ENCODE data around the gene PCSK4.
"Not testable (repeated sequence)": the region's sequence is repeated elsewhere in the genome, so short reads cannot be mapped to it uniquely, and the experiment has no call there.

PCSK4 gene

GRCh38 chr19:1523412-1524286, 33.5 kb upstream of the PCSK4 start, which contains the start of gene PLK5:
Gene PLK5, plus strand, starts transcription at chr19:1524077. Its CDS starts 2,920 bp downstream, at chr19:1526997.
- no peaks in the 10 kb centered on the region for H3K36me3 ChIP-seq (replicated peaks)
- no peak for DNase-seq
- no peak for TF ChIP-seq CTCF (IDR thresholded peaks at IDR 0.05; ENCODE audit: low read depth, low read length, missing control alignments)
- in situ Hi-C loops (cut with HindIII; ENCODE audit: low pct_ligation_motif_present, low sequenced_read_pairs): no loop called here
- no peak within 1 kb of the TSS for H3K4me3 ChIP-seq (ENCODE audit: low read depth, low read length)
- no peak within 1 kb of the TSS for H3K27ac ChIP-seq
- H3K27me3 ChIP-seq (replicated peaks): peaks cover 30% of the 10 kb centered on the region

GRCh38 chr19:1522838-1523237, 32.7 kb upstream of the PCSK4 start:
- in situ Hi-C loops (cut with HindIII; ENCODE audit: low pct_ligation_motif_present, low sequenced_read_pairs): no loop called here
- Histone ChIP-seq H3K36me3 (replicated peaks) (no peaks in the 10 kb centered on the region), H3K27ac (no peak overlapping the region), H3K4me3 (ENCODE audit: low read depth, low read length) (no peak overlapping the region), H3K27me3 (replicated peaks) (peaks cover 30% of the 10 kb centered on the region)
- TF ChIP-seq CTCF (IDR thresholded peaks at IDR 0.05; ENCODE audit: low read depth, low read length, missing control alignments): no peak
- DNase-seq: no peak

GRCh38 chr19:1522061-1522460, 31.9 kb upstream of the PCSK4 start:
- no peak for TF ChIP-seq CTCF (IDR thresholded peaks at IDR 0.05; ENCODE audit: low read depth, low read length, missing control alignments)
- DNase-seq: no peak
- peaks cover 30% of the 10 kb centered on the region for H3K27me3 ChIP-seq (replicated peaks)
- no peak overlapping the region for H3K4me3 ChIP-seq (ENCODE audit: low read depth, low read length)
- in situ Hi-C loops (cut with HindIII; ENCODE audit: low pct_ligation_motif_present, low sequenced_read_pairs): no loop called here
- no peak overlapping the region for H3K27ac ChIP-seq
- no peaks in the 10 kb centered on the region for H3K36me3 ChIP-seq (replicated peaks)

- Histone ChIP-seq H3K36me3 (replicated peaks) (no peaks in the 10 kb centered on the region), H3K27ac (no peak overlapping the region), H3K27me3 (replicated peaks) (peaks cover 30% of the 10 kb centered on the region), H3K4me3 (ENCODE audit: low read depth, low read length) (no peak overlapping the region)
- DNase-seq: no peak
- in situ Hi-C loops (cut with HindIII; ENCODE audit: low pct_ligation_motif_present, low sequenced_read_pairs): no loop called here
- TF ChIP-seq CTCF (IDR thresholded peaks at IDR 0.05; ENCODE audit: low read depth, low read length, missing control alignments): no peak
These were observed 31.5 kb upstream of the PCSK4 start for GRCh38 chr19:1521636-1522035.

- peaks cover 26% of the 10 kb centered on the region for H3K27me3 ChIP-seq (replicated peaks)
- no peak overlapping the region for H3K27ac ChIP-seq
- TF ChIP-seq CTCF (IDR thresholded peaks at IDR 0.05; ENCODE audit: low read depth, low read length, missing control alignments): no peak
- no peaks in the 10 kb centered on the region for H3K36me3 ChIP-seq (replicated peaks)
- in situ Hi-C loops (cut with HindIII; ENCODE audit: low pct_ligation_motif_present, low sequenced_read_pairs): no loop called here
- no peak overlapping the region for H3K4me3 ChIP-seq (ENCODE audit: low read depth, low read length)
- no peak for DNase-seq
These were observed 30.1 kb upstream of the PCSK4 start for GRCh38 chr19:1520203-1520780.

GRCh38 chr19:1519802-1520201, 29.7 kb upstream of the PCSK4 start:
- H3K4me3 ChIP-seq (ENCODE audit: low read depth, low read length); H3K36me3 ChIP-seq (replicated peaks); in situ Hi-C loops (cut with HindIII; ENCODE audit: low pct_ligation_motif_present, low sequenced_read_pairs); DNase-seq; H3K27ac ChIP-seq: not testable (repeated sequence)
- peaks cover 21% of the 10 kb centered on the region for H3K27me3 ChIP-seq (replicated peaks)

All from brain microvascular endothelial cell (primary cell).